GM23338 (cell line): ENCODE results near the gene DAB2. TPM values are rescaled to one million over a fixed set of nuclear protein-coding genes. Genes with fewer than 3 reads are reported as not detected.

Source experiments
- ATAC-seq: fragments of 200-7000 bp; cut with Tn5 transposase; 3 replicates; pipeline ENCODE4 v1.9.1; 2020
- DNase-seq: peaks from one replicate; pipeline ENCODE4 v3.0.0-alpha.2; 2015; ENCODE audit warnings: low spot score
- H2AFZ ChIP-seq: fragments of 200-600 bp; sonication (generic); 2 replicates; pipeline ENCODE4 v1.8.0; 2016; ENCODE audit warnings: antibody characterized with exemption, mild to moderate bottlenecking, moderate library complexity
- H3F3A ChIP-seq: fragments of 200-600 bp; sonication (generic); replicated peaks from 2 replicates; pipeline ENCODE4 v1.8.0; 2017; ENCODE audit warnings: antibody characterized with exemption, mixed run types, low read depth
- H3K27ac ChIP-seq: fragments of 200-600 bp; sonication (generic); 2 replicates; pipeline ENCODE4 v1.6.1; 2016; ENCODE audit warnings: low read depth
- H3K27me3 ChIP-seq: fragments of 200-600 bp; sonication (generic); 2 replicates; pipeline ENCODE4 v1.8.0; 2016; ENCODE audit warnings: mild to moderate bottlenecking, mixed run types, moderate library complexity; ENCODE audit not compliant: insufficient read depth
- H3K36me3 ChIP-seq: fragments of 200-600 bp; sonication (generic); 2 replicates; pipeline ENCODE4 v1.8.0; 2016; ENCODE audit warnings: mild to moderate bottlenecking; ENCODE audit not compliant: insufficient read depth
- H3K4me1 ChIP-seq: fragments of 200-600 bp; sonication (generic); 2 replicates; pipeline ENCODE4 v1.8.0; 2016; ENCODE audit warnings: mild to moderate bottlenecking, moderate library complexity; ENCODE audit not compliant: insufficient read depth
- H3K4me2 ChIP-seq: fragments of 200-600 bp; sonication (generic); 2 replicates; pipeline ENCODE4 v1.7.1; 2017; ENCODE audit warnings: mixed run types
- H3K4me3 ChIP-seq: fragments of 200-600 bp; sonication (generic); 2 replicates; pipeline ENCODE4 v1.6.1; 2016; ENCODE audit warnings: mixed run types
- H3K79me2 ChIP-seq: fragments of 200-600 bp; sonication (generic); replicated peaks from 2 replicates; pipeline ENCODE4 v1.8.0; 2017; ENCODE audit warnings: mild to moderate bottlenecking; ENCODE audit not compliant: insufficient read depth
- H3K9me2 ChIP-seq: fragments of 200-600 bp; sonication (generic); 2 replicates; pipeline ENCODE4 v1.8.0; 2017; ENCODE audit not compliant: insufficient read depth
- H4K20me1 ChIP-seq: fragments of 200-600 bp; sonication (generic); replicated peaks from 2 replicates; pipeline ENCODE4 v1.8.0; 2017; ENCODE audit warnings: mild to moderate bottlenecking; ENCODE audit not compliant: insufficient read depth
- H3K27ac Mint-ChIP-seq: 2 replicates; pipeline ENCODE4 v1.8.0; 2020; ENCODE audit warnings: inconsistent platforms, mild to moderate bottlenecking, moderate library complexity, mixed read lengths
- H3K27me3 Mint-ChIP-seq: 3 replicates; pipeline ENCODE4 v1.8.0; 2022; ENCODE audit warnings: low read depth, mild to moderate bottlenecking, moderate library complexity, mixed read lengths, inconsistent platforms; ENCODE audit not compliant: insufficient read depth, poor library complexity
- H3K36me3 Mint-ChIP-seq: 3 replicates; pipeline ENCODE4 v1.8.0; 2021; ENCODE audit warnings: low read depth, mild to moderate bottlenecking, inconsistent platforms, moderate library complexity, mixed read lengths
- H3K4me1 Mint-ChIP-seq: 3 replicates; pipeline ENCODE4 v1.8.0; 2020; ENCODE audit warnings: mild to moderate bottlenecking, inconsistent platforms, mixed read lengths
- H3K4me3 Mint-ChIP-seq: 3 replicates; pipeline ENCODE4 v1.8.0; 2021; ENCODE audit warnings: moderate library complexity, mild to moderate bottlenecking, inconsistent platforms, mixed read lengths
- H3K9me3 Mint-ChIP-seq: 3 replicates; pipeline ENCODE4 v1.8.0; 2020; ENCODE audit warnings: moderate library complexity, mild to moderate bottlenecking, inconsistent platforms, mixed read lengths
- CTCF ChIP-seq, 2 experiments: fragments of 200-600 bp in 1 of 2; sonication (generic) in 1 of 2; conservative IDR thresholded peaks; 2 replicates each; pipeline versions ENCODE4 v1.5.1 to v1.6.1; 2016 to 2017; ENCODE audit warnings: antibody characterized with exemption in 2 of 2, low read depth in 2 of 2, mild to moderate bottlenecking in 2 of 2, moderate library complexity in 1 of 2
- ETS1 ChIP-seq: IDR thresholded peaks from 2 replicates; pipeline ENCODE4 v1.6.1; 2016; ENCODE audit warnings: antibody characterized with exemption
- EZH2phosphoT487 ChIP-seq: fragments of 200-600 bp; sonication (generic); IDR thresholded peaks from one replicate; pipeline ENCODE4 v1.8.1; 2018; ENCODE audit warnings: antibody characterized with exemption; ENCODE audit not compliant: unreplicated experiment
- POLR2AphosphoS5 ChIP-seq: IDR thresholded peaks from 2 replicates; pipeline ENCODE4 v1.6.1; 2016; ENCODE audit warnings: antibody characterized with exemption, low read depth
- REST ChIP-seq: IDR thresholded peaks from one replicate; pipeline ENCODE4 v1.6.1; 2018; ENCODE audit warnings: antibody characterized with exemption; ENCODE audit not compliant: unreplicated experiment
- STAT1 ChIP-seq: IDR thresholded peaks from one replicate; pipeline ENCODE4 v1.6.1; 2016; ENCODE audit warnings: antibody characterized with exemption; ENCODE audit not compliant: unreplicated experiment
- ZNF114 ChIP-seq: fragments of 250-450 bp; sonication (Bioruptor Pico); IDR thresholded peaks from 2 replicates; pipeline ENCODE4 v1.5.0; 2020; ENCODE audit warnings: mild to moderate bottlenecking, moderate library complexity
- ZNF462 ChIP-seq: fragments of 250-450 bp; sonication (Bioruptor Pico); IDR thresholded peaks from 2 replicates; pipeline ENCODE4 v1.5.0; 2020; ENCODE audit warnings: mild to moderate bottlenecking, moderate library complexity
- polyA plus RNA-seq: library from polyadenylated mRNA; unstranded; fragments of >200 nt; fragmentation: Nextera tagmentation; extraction: Ambion mirVana; gene quantifications from 2 replicates; pipeline ENCODE4 v1.2.1, GENCODE V29; 2016
- total RNA-seq: library from RNA; depleted of rRNA; stranded (reverse); fragments of >200 nt; shearing (Covaris generic); gene quantifications from 2 replicates; pipeline ENCODE4 v1.2.3, GENCODE V29; 2014

DAB2 gene
- total and polyA plus RNA-seq, 2 experiments from 2014 or later, result 6.4 to 8.4 TPM

GRCh38 chr5:39356263-39356662, 68.5 kb downstream of the DAB2 start:
- Histone ChIP-seq H3K36me3 (no peaks in the 10 kb centered on the region; the same call in 1 of the 2 replicates), H3K4me1 (no peaks in the 10 kb centered on the region), H3F3A (no peaks in the 10 kb centered on the region), H3K4me3 (no peak overlapping the region), H4K20me1 (no peaks in the 10 kb centered on the region), H3K4me2 (no peak overlapping the region), H3K79me2 (no peaks in the 10 kb centered on the region), H2AFZ (no peak overlapping the region), H3K27ac (no peak overlapping the region), H3K27me3 (no peaks in the 10 kb centered on the region), H3K9me2 (peaks cover 19% of the 10 kb centered on the region)
- Mint-ChIP-seq H3K27me3 (no peaks in the 10 kb centered on the region), H3K4me3 (no peak overlapping the region), H3K36me3 (peaks cover 15% of the 10 kb centered on the region), H3K27ac (no peak overlapping the region), H3K4me1 (peaks cover 12% of the 10 kb centered on the region), H3K9me3 (peaks cover 20% of the 10 kb centered on the region)
- ATAC-seq (no peak), DNase-seq (no peak)
- TF ChIP-seq EZH2phosphoT487 (no peak), STAT1 (no peak)

GRCh38 chr5:39355324-39355723, 69.5 kb downstream of the DAB2 start:
- no peak for TF ChIP-seq ETS1
- no peak for TF ChIP-seq CTCF (conservative IDR thresholded peaks at IDR 0.05; ENCODE audit: low read depth in 2 of 2)
- no peak for TF ChIP-seq POLR2AphosphoS5
- no peak for TF ChIP-seq ZNF462 (CRISPR knock-in tag)
- TF ChIP-seq REST, result no peak
- TF ChIP-seq ZNF114 (CRISPR knock-in tag), result no peak
- no peak overlapping the region for H3K4me3 ChIP-seq
- peaks cover 6% of the 10 kb centered on the region for H3K4me1 Mint-ChIP-seq
- no peaks in the 10 kb centered on the region for H3K4me1 ChIP-seq
- no peaks in the 10 kb centered on the region for H3K27me3 Mint-ChIP-seq
- H3K4me2 ChIP-seq, result no peak overlapping the region
- H3K27ac Mint-ChIP-seq, result no peak overlapping the region
- H3K79me2 ChIP-seq, result no peaks in the 10 kb centered on the region
- peaks cover 16% of the 10 kb centered on the region for H3K36me3 Mint-ChIP-seq
- no peak for ATAC-seq
- DNase-seq, result no peak
- H3K9me3 Mint-ChIP-seq, result peaks cover 28% of the 10 kb centered on the region
- no peaks in the 10 kb centered on the region for H3F3A ChIP-seq
- no peaks in the 10 kb centered on the region; the same call in 1 of the 2 replicates for H3K36me3 ChIP-seq
- no peak overlapping the region for H3K4me3 Mint-ChIP-seq
- no peak overlapping the region for H2AFZ ChIP-seq
- H4K20me1 ChIP-seq, result no peaks in the 10 kb centered on the region
- H3K9me2 ChIP-seq, result peaks cover 19% of the 10 kb centered on the region
- no peaks in the 10 kb centered on the region for H3K27me3 ChIP-seq
- no peak overlapping the region for H3K27ac ChIP-seq
